SJCRH30 (cell line): ENCODE data around the gene CHN1. TPM values are rescaled to one million over a fixed set of nuclear protein-coding genes. Genes with fewer than 3 reads are reported as not detected.

Source experiments
- DNase-seq, 2 experiments: peaks; one replicate each; pipeline ENCODE4 v3.0.0-alpha.2; 2015 to 2020
- H3K27ac ChIP-seq: fragments of 250-450 bp; sonication (Bioruptor Pico); 2 replicates; pipeline ENCODE4 v1.5.1; 2020; ENCODE audit warnings: mild to moderate bottlenecking, moderate library complexity
- H3K27me3 ChIP-seq: fragments of 250-450 bp; sonication (Bioruptor Pico); 2 replicates; pipeline ENCODE4 v1.5.1; 2020; ENCODE audit warnings: mild to moderate bottlenecking, moderate library complexity
- H3K36me3 ChIP-seq: fragments of 250-450 bp; sonication (Bioruptor Pico); 2 replicates; pipeline ENCODE4 v1.5.1; 2020; ENCODE audit warnings: mild to moderate bottlenecking, moderate library complexity
- H3K4me1 ChIP-seq: fragments of 250-450 bp; sonication (Bioruptor Pico); 2 replicates; pipeline ENCODE4 v1.5.1; 2020; ENCODE audit warnings: mild to moderate bottlenecking, moderate library complexity
- H3K4me3 ChIP-seq: fragments of 250-450 bp; sonication (Bioruptor Pico); 2 replicates; pipeline ENCODE4 v1.5.1; 2020; ENCODE audit warnings: mild to moderate bottlenecking, moderate library complexity
- H3K9me3 ChIP-seq: fragments of 250-450 bp; sonication (Bioruptor Pico); replicated peaks from 2 replicates; pipeline ENCODE4 v1.5.1; 2020; ENCODE audit warnings: mild to moderate bottlenecking, moderate library complexity
- total RNA-seq: library from RNA; depleted of rRNA; stranded (reverse); fragments of >200 nt; shearing (Covaris generic); gene quantifications from 2 replicates; pipeline ENCODE4 v1.2.3, GENCODE V29; 2014

CHN1 gene
- total RNA-seq, 1 experiment from 2014 or later = 71.8 TPM

DNA sequence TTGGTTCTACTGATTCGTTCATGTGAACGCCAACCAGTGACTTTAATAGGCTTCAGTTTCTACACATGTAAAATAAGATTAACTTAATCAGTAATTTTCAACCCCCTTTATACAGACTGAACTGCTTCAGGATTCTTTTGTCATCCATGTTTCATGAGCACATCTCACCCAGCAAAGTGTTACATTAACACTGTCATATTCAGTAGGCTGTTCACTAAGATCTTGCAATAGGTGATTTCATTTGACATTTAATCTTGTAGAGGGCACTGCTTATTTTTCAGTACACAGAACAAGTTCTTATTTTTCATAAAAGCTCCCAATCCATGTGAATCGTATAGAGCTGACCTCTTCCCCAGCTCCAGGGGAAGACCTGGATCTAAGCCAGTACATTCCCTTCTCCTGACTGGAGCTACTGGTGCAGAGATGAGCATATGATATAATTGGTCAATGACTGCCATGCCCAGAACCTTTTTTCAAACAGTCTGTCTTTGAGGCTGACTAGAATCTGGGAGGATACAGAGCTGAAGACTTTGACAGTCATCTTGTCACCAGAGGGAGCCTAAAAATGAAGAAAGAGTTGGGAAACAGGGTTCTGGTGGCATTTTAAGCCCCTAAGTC, 168.7 kb downstream of the CHN1 start:
- peaks cover 41% of the 10 kb centered on the region for H3K4me1 ChIP-seq
- peak; percentile 54 to 55 for DNase-seq
- H3K27me3 ChIP-seq = no peaks in the 10 kb centered on the region
- peak overlapping the region; percentile 29 for H3K27ac ChIP-seq
- H3K4me3 ChIP-seq = no peak overlapping the region
- H3K9me3 ChIP-seq = no peaks in the 10 kb centered on the region
- H3K36me3 ChIP-seq = no peaks in the 10 kb centered on the region

DNA sequence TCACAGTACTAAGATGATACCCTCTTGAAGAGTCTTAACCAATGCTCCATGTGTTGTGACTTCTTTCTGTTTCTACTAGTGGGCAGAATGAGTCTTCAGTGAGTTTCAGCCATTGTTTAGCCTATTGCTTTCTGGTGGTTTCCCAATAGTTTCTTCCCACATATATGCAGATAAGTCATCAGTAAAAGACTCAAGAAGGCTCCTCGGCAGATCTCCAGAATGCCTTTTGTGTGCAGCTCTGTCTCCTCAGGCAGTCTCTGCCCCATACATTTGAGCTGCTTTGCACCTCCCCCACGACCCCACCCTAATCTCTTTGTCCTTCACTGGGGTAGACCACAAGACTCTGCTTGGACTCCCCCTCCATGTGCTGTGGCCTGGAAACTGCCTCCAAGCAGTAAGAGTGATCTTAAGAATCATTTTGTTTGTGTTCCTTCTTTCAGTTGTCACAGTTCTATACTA, 169.4 kb downstream of the CHN1 start:
- peak overlapping the region; percentile 29 for H3K27ac ChIP-seq
- DNase-seq = peak; percentile 24 to 26
- H3K9me3 ChIP-seq = no peaks in the 10 kb centered on the region
- H3K36me3 ChIP-seq = no peaks in the 10 kb centered on the region
- H3K4me3 ChIP-seq = no peak overlapping the region
- H3K4me1 ChIP-seq = peaks cover 34% of the 10 kb centered on the region
- H3K27me3 ChIP-seq = no peaks in the 10 kb centered on the region

DNA sequence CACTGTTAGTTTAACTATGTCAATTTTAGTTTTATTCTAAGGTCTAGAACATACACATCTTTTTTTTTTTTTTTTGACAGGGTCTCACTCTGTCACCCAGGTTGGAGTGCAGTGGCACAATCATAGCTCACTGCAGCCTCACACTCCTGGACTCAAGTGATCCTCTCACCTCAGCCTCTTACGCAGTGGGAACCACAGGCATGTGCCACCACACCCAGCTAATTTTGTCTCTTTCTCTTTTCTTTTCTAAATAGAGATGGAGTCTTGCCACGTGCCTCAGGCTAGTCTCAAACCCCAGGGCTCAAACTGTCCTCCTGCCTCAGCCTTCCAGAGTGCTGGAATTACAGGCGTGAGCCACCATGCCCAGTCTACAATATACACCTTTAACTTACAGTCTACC, 171.4 kb downstream of the CHN1 start:
- no peaks in the 10 kb centered on the region for H3K9me3 ChIP-seq
- H3K36me3 ChIP-seq = no peaks in the 10 kb centered on the region
- no peak overlapping the region for H3K27ac ChIP-seq
- no peaks in the 10 kb centered on the region for H3K27me3 ChIP-seq
- no peak for DNase-seq
- no peak overlapping the region for H3K4me3 ChIP-seq
- peaks cover 19% of the 10 kb centered on the region for H3K4me1 ChIP-seq

DNA sequence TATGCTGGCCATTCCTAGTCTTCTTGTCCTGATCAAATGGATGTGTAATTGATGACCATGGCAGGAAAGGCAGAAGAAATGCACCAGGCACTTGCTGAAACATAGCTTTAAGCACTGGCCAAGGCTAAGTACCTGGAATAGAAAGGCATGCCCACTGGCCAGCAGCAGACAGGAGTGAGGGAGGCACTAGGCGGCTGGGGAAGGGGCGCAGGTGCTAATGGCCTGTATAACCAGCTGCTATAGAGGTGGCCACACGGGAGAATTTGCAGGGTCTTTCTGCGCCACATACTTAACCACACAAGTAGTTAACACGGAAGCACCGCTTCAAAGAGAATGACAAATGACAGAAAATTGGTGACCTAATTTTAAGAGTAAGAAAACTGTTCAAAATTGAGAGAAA, 174.6 kb downstream of the CHN1 start:
- Histone ChIP-seq H3K4me1 (no peaks in the 10 kb centered on the region), H3K4me3 (no peak overlapping the region), H3K27ac (no peak overlapping the region), H3K27me3 (no peaks in the 10 kb centered on the region), H3K9me3 (no peaks in the 10 kb centered on the region), H3K36me3 (no peaks in the 10 kb centered on the region)
- DNase-seq = no peak

DNA sequence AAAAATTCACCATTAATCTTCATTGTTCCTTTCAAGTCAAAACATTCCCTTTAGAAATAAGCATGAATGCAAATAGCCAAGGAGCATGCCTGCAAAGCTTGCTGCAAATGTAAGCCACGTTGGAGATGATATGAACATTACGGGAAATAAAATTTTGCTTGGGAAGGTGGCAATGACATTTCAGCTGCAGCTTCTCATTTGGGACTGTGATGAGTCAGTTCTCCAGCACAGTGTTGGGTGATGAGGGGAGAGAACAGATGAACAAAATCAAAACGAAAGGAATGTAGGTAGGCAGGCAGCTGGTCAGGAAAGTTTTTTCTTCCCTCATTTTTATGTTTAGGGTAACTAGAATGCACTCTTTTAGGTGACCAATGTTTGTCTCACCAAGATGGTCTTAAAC, 175.6 kb downstream of the CHN1 start:
- no peak for DNase-seq
- Histone ChIP-seq H3K27me3 (no peaks in the 10 kb centered on the region), H3K27ac (no peak overlapping the region), H3K9me3 (no peaks in the 10 kb centered on the region), H3K4me3 (no peak overlapping the region), H3K36me3 (no peaks in the 10 kb centered on the region), H3K4me1 (no peaks in the 10 kb centered on the region)

DNA sequence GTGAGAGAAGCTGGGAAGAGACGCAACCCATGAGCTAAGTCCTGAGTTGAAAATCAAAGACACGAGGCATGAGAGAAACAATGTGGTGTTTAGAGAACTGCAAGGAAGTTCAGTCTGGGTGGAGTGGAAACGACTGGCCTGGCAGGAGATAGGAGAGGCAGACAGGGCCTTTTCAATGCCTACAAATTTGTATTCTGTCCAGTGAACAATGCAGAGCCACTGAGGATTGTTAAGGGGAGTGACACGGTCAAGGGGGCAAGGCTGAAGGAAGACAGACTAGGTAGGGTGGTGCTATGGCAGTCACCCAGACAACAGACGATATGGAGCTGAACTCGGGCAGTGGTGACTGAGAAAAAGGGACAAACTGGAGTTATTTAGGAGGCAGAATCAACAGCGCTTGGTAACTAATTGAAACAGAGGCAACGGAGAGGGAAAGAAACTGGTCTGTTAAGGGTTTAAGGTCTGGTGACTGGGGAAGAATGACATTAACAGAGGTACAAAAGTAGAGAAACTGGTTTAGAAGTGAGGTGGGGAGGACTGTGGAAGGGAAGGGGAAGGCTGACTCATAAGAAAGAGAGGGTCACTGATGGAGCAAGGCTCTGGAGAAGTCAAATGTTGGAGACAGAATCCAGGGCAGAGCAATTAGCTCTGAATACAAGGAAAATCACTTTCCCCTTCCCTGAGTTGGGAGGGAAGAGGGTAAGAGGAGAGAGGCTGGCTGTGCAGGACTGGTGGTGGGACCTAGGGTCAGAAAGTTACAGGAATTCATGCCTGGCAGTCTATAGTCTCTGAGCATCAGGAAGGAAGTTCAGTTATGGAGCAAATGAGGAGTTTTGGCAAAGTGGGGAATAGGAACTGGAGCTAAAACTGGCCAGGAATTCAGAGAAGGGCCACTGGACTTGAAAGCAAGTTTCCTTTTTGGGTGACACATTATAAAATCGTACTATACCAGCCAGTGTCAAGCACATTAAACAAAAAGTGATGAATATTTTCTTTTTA, 177.5 kb downstream of the CHN1 start:
- Histone ChIP-seq H3K27ac (no peak overlapping the region), H3K36me3 (peaks cover 9% of the 10 kb centered on the region; the same call in 1 of the 2 replicates), H3K27me3 (no peaks in the 10 kb centered on the region), H3K4me1 (no peaks in the 10 kb centered on the region), H3K9me3 (no peaks in the 10 kb centered on the region), H3K4me3 (no peak overlapping the region)
- no peak for DNase-seq

DNA sequence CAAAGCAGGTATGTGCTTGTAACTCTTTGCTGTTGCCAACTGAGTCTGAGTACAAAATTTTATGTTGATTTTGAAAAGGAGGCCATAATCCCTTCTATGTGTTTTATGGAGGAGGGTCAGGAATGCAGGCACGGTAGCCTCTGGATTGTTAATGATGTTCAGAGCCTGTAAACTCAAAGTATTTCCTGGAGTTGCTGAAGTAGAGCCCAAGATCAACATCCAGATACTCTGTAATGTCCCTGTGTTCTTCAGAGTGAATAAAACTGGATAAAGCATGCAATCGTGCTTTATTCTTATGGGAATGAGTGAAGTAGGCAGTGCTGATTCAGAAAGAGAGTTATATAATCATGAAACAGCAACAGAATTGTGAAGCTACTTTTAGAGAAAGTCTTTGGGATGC, 179.1 kb downstream of the CHN1 start:
- Histone ChIP-seq H3K36me3 (peaks cover 23% of the 10 kb centered on the region), H3K9me3 (no peaks in the 10 kb centered on the region), H3K27ac (no peak overlapping the region), H3K4me1 (no peaks in the 10 kb centered on the region; the same call in 1 of the 2 replicates), H3K27me3 (no peaks in the 10 kb centered on the region), H3K4me3 (no peak overlapping the region)
- DNase-seq = no peak

DNA sequence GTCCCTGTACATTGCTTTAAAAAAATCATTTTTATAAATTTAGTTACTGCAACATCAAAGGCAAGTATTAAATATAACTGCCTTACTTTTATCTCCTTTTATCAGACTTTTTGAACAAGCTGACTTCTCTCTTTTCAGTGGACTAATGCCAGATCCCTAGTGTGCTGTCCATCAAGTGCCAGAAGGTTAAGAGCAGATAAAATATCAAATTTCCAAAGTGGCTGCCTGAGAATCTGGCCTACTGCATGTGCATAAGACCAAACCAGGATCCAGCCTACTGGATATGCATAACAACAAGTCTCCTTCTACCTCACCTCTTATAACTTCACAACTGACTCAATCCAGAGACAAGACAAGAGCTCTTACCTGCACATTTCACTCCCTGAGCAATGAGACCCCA, 181.1 kb downstream of the CHN1 start:
- Histone ChIP-seq H3K27ac (no peak overlapping the region), H3K4me1 (peaks cover 8% of the 10 kb centered on the region), H3K9me3 (no peaks in the 10 kb centered on the region), H3K4me3 (no peak overlapping the region), H3K27me3 (no peaks in the 10 kb centered on the region), H3K36me3 (peaks cover 30% of the 10 kb centered on the region)
- no peak for DNase-seq

DNA sequence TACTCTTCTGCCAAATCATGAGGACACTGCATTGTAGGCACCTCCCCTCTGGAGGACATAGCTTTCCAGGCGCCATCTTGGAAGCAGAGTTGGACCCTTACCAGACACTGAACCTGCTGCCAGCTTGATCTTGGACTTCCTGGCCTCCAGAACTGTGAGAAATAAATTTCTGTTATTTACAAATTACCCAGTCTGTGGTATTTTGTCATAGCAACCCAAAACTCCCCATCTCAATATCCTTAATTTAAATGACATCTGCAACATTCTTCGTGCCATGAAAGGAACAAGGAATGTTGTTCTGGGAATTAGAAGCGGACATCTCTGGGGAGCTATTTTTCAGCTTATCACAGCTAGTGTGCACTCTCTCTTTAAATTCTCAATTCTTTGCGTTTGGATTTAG, 183.6 kb downstream of the CHN1 start:
- no peak for DNase-seq
- peaks cover 31% of the 10 kb centered on the region for H3K36me3 ChIP-seq
- H3K9me3 ChIP-seq = no peaks in the 10 kb centered on the region
- no peak overlapping the region for H3K4me3 ChIP-seq
- H3K27me3 ChIP-seq = no peaks in the 10 kb centered on the region
- peaks cover 9% of the 10 kb centered on the region for H3K4me1 ChIP-seq
- H3K27ac ChIP-seq = no peak overlapping the region

DNA sequence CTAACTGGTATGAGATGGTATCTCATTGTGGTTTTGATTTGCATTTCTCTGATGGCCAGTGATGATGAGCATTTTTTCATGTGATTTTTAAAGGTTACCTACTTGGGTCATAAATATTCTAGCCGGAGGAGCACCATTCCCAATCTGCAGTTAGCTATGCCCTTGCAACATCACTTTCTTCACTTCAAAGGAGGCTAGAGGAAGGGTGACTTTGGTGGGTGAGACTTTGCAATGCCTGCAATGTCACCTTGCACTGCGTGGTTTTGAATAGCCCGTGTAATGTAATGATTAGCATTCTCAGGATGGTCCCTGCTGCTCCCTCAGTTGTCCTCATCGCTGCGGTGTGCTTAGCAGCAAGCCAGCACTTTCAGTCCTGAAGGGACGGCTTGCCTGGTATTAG, 184.8 kb downstream of the CHN1 start:
- no peak overlapping the region for H3K27ac ChIP-seq
- H3K27me3 ChIP-seq = no peaks in the 10 kb centered on the region
- DNase-seq = no peak
- peaks cover 31% of the 10 kb centered on the region for H3K36me3 ChIP-seq
- H3K4me1 ChIP-seq = peaks cover 11% of the 10 kb centered on the region
- H3K9me3 ChIP-seq = no peaks in the 10 kb centered on the region
- no peak overlapping the region for H3K4me3 ChIP-seq

DNA sequence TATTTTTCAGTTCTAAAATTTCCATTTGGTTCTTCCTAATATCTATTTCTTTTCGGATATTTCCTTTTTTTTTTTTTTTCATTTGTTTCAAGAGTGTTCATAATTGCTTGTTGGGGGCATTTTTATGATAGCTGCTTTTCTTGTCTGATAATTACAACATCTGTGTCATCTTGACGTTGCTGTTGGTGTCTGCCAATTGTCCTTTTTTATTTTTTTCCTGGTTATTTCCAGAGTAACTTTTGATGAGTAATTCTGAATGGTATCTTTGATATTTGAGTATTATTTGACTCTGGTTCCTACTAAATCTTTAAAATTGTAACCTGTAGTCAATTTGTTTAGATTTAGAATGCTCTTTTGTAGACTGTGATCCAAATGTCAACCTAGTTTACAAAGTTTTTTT, 189.7 kb downstream of the CHN1 start:
- Histone ChIP-seq H3K4me3 (no peak overlapping the region), H3K27me3 (no peaks in the 10 kb centered on the region), H3K27ac (no peak overlapping the region), H3K36me3 (peaks cover 10% of the 10 kb centered on the region), H3K4me1 (peaks cover 6% of the 10 kb centered on the region), H3K9me3 (no peaks in the 10 kb centered on the region)
- no peak for DNase-seq

DNA sequence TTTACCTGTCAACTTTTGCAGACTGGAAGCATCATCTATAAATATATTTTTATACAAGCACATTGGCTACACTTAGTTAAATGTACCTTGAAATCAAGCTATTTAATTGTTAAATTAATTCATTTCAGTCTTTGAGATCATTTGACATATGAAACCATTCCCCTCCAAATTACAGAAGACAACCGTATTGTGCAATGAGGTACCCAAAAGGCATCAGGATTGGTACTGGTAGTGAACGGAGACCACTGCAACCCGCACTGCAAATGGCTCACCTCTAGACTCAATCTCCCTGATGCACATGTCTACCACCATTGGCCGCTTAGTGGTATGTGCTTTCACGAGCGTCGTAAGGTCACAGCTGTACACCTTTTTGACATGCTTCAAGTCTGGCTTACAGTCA, 193.1 kb downstream of the CHN1 start:
- Histone ChIP-seq H3K27me3 (no peaks in the 10 kb centered on the region), H3K27ac (no peak overlapping the region), H3K4me1 (peaks cover 28% of the 10 kb centered on the region), H3K9me3 (no peaks in the 10 kb centered on the region), H3K36me3 (peaks cover 9% of the 10 kb centered on the region), H3K4me3 (no peak overlapping the region)
- DNase-seq = no peak

DNA sequence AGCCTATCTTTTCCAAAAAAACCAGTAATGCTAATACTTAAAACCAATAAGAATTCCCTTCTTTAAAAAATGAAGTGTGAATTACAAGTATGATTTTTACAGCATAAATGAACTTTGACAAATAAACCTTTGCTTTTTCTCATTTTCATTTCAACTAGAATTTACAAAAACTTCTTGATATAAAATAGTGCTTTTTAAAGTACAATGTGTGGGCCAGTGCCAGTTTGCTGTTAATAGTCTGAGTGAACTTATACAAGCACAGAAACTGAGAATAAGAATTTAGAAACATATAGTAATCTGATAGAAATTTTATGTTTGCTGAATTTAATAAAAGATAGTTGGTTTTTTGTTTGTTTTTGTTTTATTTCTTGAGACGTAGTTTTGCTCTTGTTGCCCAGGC, 197.2 kb downstream of the CHN1 start:
- H3K36me3 ChIP-seq = peaks cover 14% of the 10 kb centered on the region
- DNase-seq = no peak
- no peak overlapping the region for H3K4me3 ChIP-seq
- H3K9me3 ChIP-seq = no peaks in the 10 kb centered on the region
- peak overlapping the region; percentile 98 for H3K27ac ChIP-seq
- no peaks in the 10 kb centered on the region for H3K27me3 ChIP-seq
- peaks cover 45% of the 10 kb centered on the region for H3K4me1 ChIP-seq

DNA sequence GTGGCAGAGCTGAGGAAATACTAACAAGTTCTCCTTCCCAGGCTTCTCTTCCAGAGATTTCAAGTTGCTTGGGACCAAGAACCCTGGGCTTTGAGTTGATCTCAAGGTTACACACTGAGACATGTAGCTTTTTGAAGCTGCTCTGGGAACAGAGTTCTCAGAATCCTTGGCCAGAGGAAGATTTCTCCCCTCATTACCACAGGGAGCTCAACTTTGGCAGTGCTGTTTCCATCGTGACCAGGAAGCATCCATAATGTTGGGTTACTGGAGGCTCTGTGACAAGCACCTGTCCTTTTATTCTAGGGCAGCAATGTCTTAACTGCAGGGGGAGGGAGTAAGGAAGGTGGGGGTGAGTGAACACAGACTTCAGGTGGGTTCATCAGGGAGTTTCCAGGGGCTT, 199.4 kb downstream of the CHN1 start:
- H3K4me1 ChIP-seq = peaks cover 45% of the 10 kb centered on the region

DNA sequence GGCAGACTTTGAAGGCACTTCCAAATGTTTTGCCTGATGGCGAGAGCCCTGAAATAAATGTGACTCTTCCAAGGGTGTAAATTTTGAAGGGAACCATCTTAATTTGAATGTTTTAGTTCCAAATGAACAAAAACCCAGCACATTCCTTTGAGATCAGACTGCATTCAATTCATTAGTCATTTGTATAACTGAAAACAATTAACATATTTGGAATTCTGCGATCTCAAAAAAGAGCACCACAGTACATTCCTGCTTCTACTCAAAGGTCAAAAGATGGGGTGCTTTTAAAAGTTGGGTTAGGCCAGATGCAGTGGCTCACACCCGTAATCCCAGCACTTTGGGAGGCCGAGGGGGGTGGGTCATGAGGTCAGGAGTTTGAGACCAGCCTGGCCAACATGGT, 202.7 kb downstream of the CHN1 start:
- Histone ChIP-seq H3K4me3 (no peak overlapping the region), H3K36me3 (peaks cover 25% of the 10 kb centered on the region), H3K27me3 (no peaks in the 10 kb centered on the region), H3K27ac (no peak overlapping the region), H3K4me1 (peaks cover 22% of the 10 kb centered on the region), H3K9me3 (no peaks in the 10 kb centered on the region)
- no peak for DNase-seq

More for the DNA sequence above, 199.4 kb downstream of the CHN1 start:
- H3K27ac ChIP-seq = peak overlapping the region; percentile 98
- no peaks in the 10 kb centered on the region for H3K27me3 ChIP-seq
- H3K9me3 ChIP-seq = no peaks in the 10 kb centered on the region
- peak in 1 of 2 experiments; percentile 31 for DNase-seq
- peaks cover 19% of the 10 kb centered on the region; the same call in 1 of the 2 replicates for H3K36me3 ChIP-seq
- no peak overlapping the region for H3K4me3 ChIP-seq
